Erythroblast (primary cell): Measurements from ENCODE around the gene CYTH1.

ENCODE experiments used
- GATA1 ChIP-seq: IDR thresholded peaks from 2 replicates; pipeline ENCODE4 v1.6.1; 2011; ENCODE audit warnings: low read depth, mild to moderate bottlenecking, control low read depth, low read length, moderate library complexity
- POLR2A ChIP-seq: IDR thresholded peaks from 2 replicates; pipeline ENCODE4 v1.6.1; 2011; ENCODE audit warnings: mild to moderate bottlenecking, low read length

- no peak for TF ChIP-seq POLR2A
- no peak for TF ChIP-seq GATA1
Measured at GRCh38 chr17:78665952-78666920, 115.8 kb downstream of the CYTH1 start.
